ENCODE results near the gene HPSE2. TPM values are rescaled to one million over a fixed set of nuclear protein-coding genes. Genes with fewer than 3 reads are reported as not detected.

The HPSE2 gene
- total and polyA plus RNA-seq, 2 of the 8 experiments (the other 6 are each of a cell fraction or from before 2014, with no cell fraction given): 0.41 to 0.58 TPM

DNA sequence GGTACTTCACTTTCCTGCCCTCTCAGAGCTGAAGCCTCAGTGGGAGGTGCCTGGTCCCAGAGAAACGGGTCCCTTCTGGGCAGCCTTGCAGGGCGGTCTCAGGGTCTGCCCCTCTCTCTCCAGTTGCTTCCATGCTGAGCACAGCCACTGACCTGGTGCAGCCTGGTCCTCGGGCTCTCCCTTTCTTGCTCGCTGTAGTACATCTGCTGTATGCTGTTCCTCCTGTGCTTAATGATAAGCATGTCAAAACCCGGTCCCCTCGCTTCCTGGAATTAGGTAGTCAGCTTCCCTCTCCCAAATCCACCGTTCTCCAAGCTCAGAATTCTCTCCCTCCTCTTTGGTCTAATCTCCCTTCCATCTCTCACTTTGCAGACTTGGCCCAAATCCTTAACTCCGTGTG lies 777.9 kb downstream of the HPSE2 start (continued):
- no peak for TF ChIP-seq EGR1 (IDR thresholded peaks at IDR 0.05; ENCODE audit: borderline replicate concordance, low read depth, low read length)
- no peak for TF ChIP-seq POLR2A (IDR thresholded peaks at IDR 0.05; ENCODE audit: control extremely low read depth in 1 of 2, low read depth in 2 of 2, low read length in 2 of 2)
- no peak for TF ChIP-seq GABPA (IDR thresholded peaks at IDR 0.05; ENCODE audit: borderline replicate concordance, insufficient read depth, low read length)
- TF ChIP-seq BRCA1 (IDR thresholded peaks at IDR 0.05; ENCODE audit: low read depth, low read length): no peak
- TF ChIP-seq SUZ12 (IDR thresholded peaks at IDR 0.05; ENCODE audit: low read length): no peak
- no peak for TF ChIP-seq NRF1 (IDR thresholded peaks at IDR 0.05; ENCODE audit: low read depth, low read length)

Data from H1 (cell line).